Trophoblast cell (in vitro differentiated cells and primary cell): ENCODE results near the gene TMEM239.

Experiments used
- DNase-seq, 2 donors: peaks; one replicate each; pipeline ENCODE4 v3.0.0-alpha.2; 2016
- H2AFZ ChIP-seq: 2 replicates; pipeline ENCODE4 v1.6.1; 2013; ENCODE audit warnings: low read length, moderate library complexity, mild to moderate bottlenecking; ENCODE audit not compliant: insufficient read depth, poor library complexity
- H2AK5ac ChIP-seq: 2 replicates; pipeline ENCODE4 v1.6.1; 2013; ENCODE audit warnings: mild to moderate bottlenecking, low read length
- H2BK120ac ChIP-seq: 2 replicates; pipeline ENCODE4 v1.6.1; 2013; ENCODE audit warnings: low read length, mild to moderate bottlenecking, moderate library complexity; ENCODE audit not compliant: insufficient read depth, poor library complexity
- H2BK12ac ChIP-seq: 2 replicates; pipeline ENCODE4 v1.6.1; 2013; ENCODE audit warnings: mild to moderate bottlenecking, low read length, moderate library complexity
- H2BK5ac ChIP-seq: 2 replicates; pipeline ENCODE4 v1.6.1; 2013; ENCODE audit warnings: low read length, low read depth, moderate library complexity, mild to moderate bottlenecking; ENCODE audit not compliant: poor library complexity
- H3K14ac ChIP-seq: 2 replicates; pipeline ENCODE4 v1.6.1; 2013; ENCODE audit warnings: mild to moderate bottlenecking, low read length
- H3K18ac ChIP-seq: 2 replicates; pipeline ENCODE4 v1.6.1; 2013; ENCODE audit warnings: mild to moderate bottlenecking, low read length
- H3K23ac ChIP-seq: 2 replicates; pipeline ENCODE4 v1.6.1; 2013; ENCODE audit warnings: low read length
- H3K27ac ChIP-seq: 2 replicates; pipeline ENCODE4 v1.5.1; 2013; ENCODE audit warnings: low read depth, mild to moderate bottlenecking, inconsistent platforms, low read length, moderate library complexity
- H3K27me3 ChIP-seq: 2 replicates; pipeline ENCODE4 v1.6.1; 2013; ENCODE audit warnings: inconsistent platforms, mild to moderate bottlenecking, low read length, moderate library complexity; ENCODE audit not compliant: insufficient read depth
- H3K36me3 ChIP-seq, 2 experiments: 1 replicate in 1 of 2; 2 replicates in 1 of 2; pipeline ENCODE4 v1.6.1; 2013; ENCODE audit warnings: low read length in 2 of 2, mild to moderate bottlenecking in 2 of 2, moderate library complexity in 1 of 2; ENCODE audit not compliant: insufficient read depth in 2 of 2, control insufficient read depth in 1 of 2
- H3K4ac ChIP-seq: 2 replicates; pipeline ENCODE4 v1.6.1; 2013; ENCODE audit warnings: low read depth, mild to moderate bottlenecking, low read length, moderate library complexity
- H3K4me1 ChIP-seq, 2 experiments: 1 replicate in 1 of 2; 2 replicates in 1 of 2; pipeline ENCODE4 v1.6.1; 2013; ENCODE audit warnings: low read length in 2 of 2, mild to moderate bottlenecking in 2 of 2, moderate library complexity in 1 of 2; ENCODE audit not compliant: insufficient read depth in 2 of 2, control insufficient read depth in 1 of 2
- H3K4me2 ChIP-seq: 2 replicates; pipeline ENCODE4 v1.6.1; 2013; ENCODE audit warnings: inconsistent platforms, mild to moderate bottlenecking, low read length, moderate library complexity
- H3K4me3 ChIP-seq: 2 replicates; pipeline ENCODE4 v1.5.1; 2013; ENCODE audit warnings: mild to moderate bottlenecking, low read depth, low read length, inconsistent platforms
- H3K79me1 ChIP-seq: one replicate; pipeline ENCODE4 v1.6.1; 2013; ENCODE audit warnings: low read length
- H3K79me2 ChIP-seq: 2 replicates; pipeline ENCODE4 v1.6.1; 2013; ENCODE audit warnings: low read length, mild to moderate bottlenecking; ENCODE audit not compliant: control insufficient read depth, insufficient read depth, poor library complexity
- H3K9ac ChIP-seq: 2 replicates; pipeline ENCODE4 v1.6.1; 2013; ENCODE audit warnings: mild to moderate bottlenecking, low read length
- H3K9me3 ChIP-seq: 2 replicates; pipeline ENCODE4 v1.6.1; 2013; ENCODE audit warnings: low read depth, mild to moderate bottlenecking, control low read depth, inconsistent platforms, low read length; ENCODE audit not compliant: insufficient read depth
- H4K12ac ChIP-seq: 2 replicates; pipeline ENCODE4 v1.6.1; 2013; ENCODE audit warnings: low read depth, mild to moderate bottlenecking, low read length, moderate library complexity
- H4K8ac ChIP-seq: 2 replicates; pipeline ENCODE4 v1.6.1; 2013; ENCODE audit warnings: low read depth, mild to moderate bottlenecking, low read length, moderate library complexity
- H4K91ac ChIP-seq: one replicate; pipeline ENCODE4 v1.6.1; 2013; ENCODE audit warnings: low read depth, mild to moderate bottlenecking, low read length, moderate library complexity
- WGBS: extraction: QIAGEN DNeasy Blood & Tissue Kit; methylation state at CpG from one replicate; pipeline ENCODE4 v1.1.7; 2013; ENCODE audit warnings: missing lambda C conversion rate; ENCODE audit not compliant: insufficient read length, insufficient coverage; ENCODE audit errors: extremely low coverage; 5-methylcytosine and 5-hydroxymethylcytosine counted together

TMEM239 gene

DNA sequence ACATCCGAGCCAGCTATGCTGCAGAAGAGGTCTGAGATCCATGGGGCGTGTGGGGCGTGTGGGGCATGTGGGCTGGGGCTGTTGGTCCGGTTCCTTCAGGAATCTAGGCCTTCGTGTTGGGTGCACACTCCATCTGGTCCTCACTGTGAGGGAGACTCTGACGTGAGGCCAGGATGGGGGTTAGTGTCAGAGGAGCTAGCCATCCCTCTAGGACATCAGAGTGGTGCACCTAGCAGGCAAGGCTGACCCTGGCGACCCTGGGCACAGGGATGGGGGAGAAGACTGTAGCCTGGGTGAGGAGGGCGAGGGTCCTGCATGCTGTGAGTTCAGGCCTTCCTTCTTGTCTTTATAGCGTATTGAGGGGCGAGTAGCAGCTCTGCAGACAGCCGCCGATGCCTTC lies 48.5 kb downstream of the TMEM239 start:
- no peak overlapping the region for H4K8ac ChIP-seq
- H2AFZ ChIP-seq, result no peak overlapping the region
- WGBS, result no CpG with 5 or more reads among the region's 12 CpGs
- no peaks in the 10 kb centered on the region for H3K9me3 ChIP-seq
- no peaks in the 10 kb centered on the region for H3K27me3 ChIP-seq
- no peak overlapping the region for H3K4me2 ChIP-seq
- no peak overlapping the region for H3K9ac ChIP-seq
- H3K36me3 ChIP-seq, result peaks cover 38 to 39% of the 10 kb centered on the region in 2 experiments
- H3K27ac ChIP-seq, result no peak overlapping the region
- no peak overlapping the region for H4K91ac ChIP-seq
- H3K18ac ChIP-seq, result no peak overlapping the region
- peak; percentile 15 to 64 for DNase-seq
- H2BK12ac ChIP-seq, result no peak overlapping the region
- no peak overlapping the region for H3K23ac ChIP-seq
- H2BK120ac ChIP-seq, result no peak overlapping the region
- no peak overlapping the region for H4K12ac ChIP-seq
- no peaks in the 10 kb centered on the region for H3K79me1 ChIP-seq
- H3K4ac ChIP-seq, result no peak overlapping the region
- H3K4me1 ChIP-seq, result no peaks in the 10 kb centered on the region
- H3K4me3 ChIP-seq, result no peak overlapping the region
- no peak overlapping the region for H3K14ac ChIP-seq
- no peaks in the 10 kb centered on the region for H3K79me2 ChIP-seq
- H2BK5ac ChIP-seq, result no peak overlapping the region
- H2AK5ac ChIP-seq, result no peak overlapping the region

- H3K14ac ChIP-seq, result no peak overlapping the region
- no peak overlapping the region for H2BK120ac ChIP-seq
- WGBS, result no CpG with 5 or more reads among the region's 10 CpGs
- peak overlapping the region; percentile 12 for H3K4me3 ChIP-seq
- no peak overlapping the region for H3K27ac ChIP-seq
- H3K79me1 ChIP-seq, result no peaks in the 10 kb centered on the region
- H4K91ac ChIP-seq, result no peak overlapping the region
- DNase-seq, result no peak
- no peak overlapping the region for H3K18ac ChIP-seq
- no peak overlapping the region for H3K4ac ChIP-seq
- no peaks in the 10 kb centered on the region for H3K9me3 ChIP-seq
- H3K79me2 ChIP-seq, result no peaks in the 10 kb centered on the region
- H4K8ac ChIP-seq, result no peak overlapping the region
- H3K9ac ChIP-seq, result no peak overlapping the region
- peaks cover 38 to 39% of the 10 kb centered on the region in 2 experiments for H3K36me3 ChIP-seq
- H3K4me1 ChIP-seq, result no peaks in the 10 kb centered on the region
- no peak overlapping the region for H4K12ac ChIP-seq
- H3K23ac ChIP-seq, result no peak overlapping the region
- H2AK5ac ChIP-seq, result no peak overlapping the region
- no peaks in the 10 kb centered on the region for H3K27me3 ChIP-seq
- no peak overlapping the region for H2AFZ ChIP-seq
- H3K4me2 ChIP-seq, result no peak overlapping the region
- no peak overlapping the region for H2BK5ac ChIP-seq
- no peak overlapping the region for H2BK12ac ChIP-seq
Observed at GRCh38 chr20:2865101-2865500, 48.9 kb downstream of the TMEM239 start.

- Histone ChIP-seq H3K27me3 (no peaks in the 10 kb centered on the region), H3K14ac (no peak overlapping the region), H3K79me1 (no peaks in the 10 kb centered on the region), H3K18ac (no peak overlapping the region), H3K27ac (no peak overlapping the region), H3K9me3 (no peaks in the 10 kb centered on the region), H2AK5ac (no peak overlapping the region), H2AFZ (no peak overlapping the region), H2BK5ac (no peak overlapping the region), H3K9ac (no peak overlapping the region), H4K8ac (no peak overlapping the region), H4K12ac (no peak overlapping the region), H3K4me2 (no peak overlapping the region), H2BK12ac (no peak overlapping the region), H3K4me1 (peaks cover 0 to 1% of the 10 kb centered on the region in 2 experiments), H3K79me2 (no peaks in the 10 kb centered on the region), H3K23ac (no peak overlapping the region), H3K4ac (no peak overlapping the region), H3K4me3 (no peak overlapping the region), H4K91ac (no peak overlapping the region), H3K36me3 (peaks cover 37 to 38% of the 10 kb centered on the region in 2 experiments), H2BK120ac (no peak overlapping the region)
- no peak for DNase-seq
- WGBS, result no CpG with 5 or more reads among the region's 3 CpGs
Observed at GRCh38 chr20:2865630-2866029, 49.5 kb downstream of the TMEM239 start.

DNA sequence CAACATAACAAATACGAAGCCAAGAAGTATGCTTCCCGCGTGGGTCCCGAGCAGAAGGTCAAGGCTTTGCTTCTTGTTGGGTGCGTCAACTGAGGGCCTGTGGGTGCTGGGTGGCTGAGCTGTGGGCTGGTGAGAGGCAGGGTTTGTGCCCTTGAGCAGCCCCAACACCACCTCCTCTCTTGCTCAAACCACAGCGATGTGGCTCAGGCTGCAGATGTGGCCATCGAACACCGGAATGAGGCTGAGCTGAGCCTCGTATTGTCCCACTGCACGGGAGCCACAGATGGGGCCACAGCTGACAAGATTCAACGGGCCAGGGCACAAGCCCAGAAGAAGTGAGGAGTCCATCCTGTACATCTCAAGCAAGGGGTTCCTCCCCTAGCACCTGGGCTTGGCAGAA lies 50.1 kb downstream of the TMEM239 start:
- Histone ChIP-seq H4K91ac (no peak overlapping the region), H3K4me1 (peaks cover 0 to 7% of the 10 kb centered on the region in 2 experiments), H2BK5ac (no peak overlapping the region), H4K12ac (no peak overlapping the region), H2BK12ac (no peak overlapping the region), H4K8ac (no peak overlapping the region), H3K9ac (no peak overlapping the region), H3K27me3 (no peaks in the 10 kb centered on the region), H3K4ac (no peak overlapping the region), H3K14ac (no peak overlapping the region), H2AFZ (no peak overlapping the region), H2AK5ac (no peak overlapping the region), H3K4me3 (no peak overlapping the region), H3K18ac (no peak overlapping the region), H3K4me2 (no peak overlapping the region), H3K23ac (no peak overlapping the region), H3K27ac (no peak overlapping the region), H2BK120ac (no peak overlapping the region), H3K36me3 (peaks cover 31 to 32% of the 10 kb centered on the region in 2 experiments), H3K79me1 (no peaks in the 10 kb centered on the region), H3K79me2 (no peaks in the 10 kb centered on the region), H3K9me3 (no peaks in the 10 kb centered on the region)
- WGBS, result no CpG with 5 or more reads among the region's 11 CpGs
- DNase-seq, result no peak
